Middle frontal gyrus (tissue), 1 donor: ENCODE results near the gene KLHL1.

Experiments used
- DNase-seq: peaks from one replicate; pipeline ENCODE4 v3.0.0-alpha.2; 2015; ENCODE audit warnings: low spot score; ENCODE audit errors: extremely low spot score

KLHL1 gene

DNA sequence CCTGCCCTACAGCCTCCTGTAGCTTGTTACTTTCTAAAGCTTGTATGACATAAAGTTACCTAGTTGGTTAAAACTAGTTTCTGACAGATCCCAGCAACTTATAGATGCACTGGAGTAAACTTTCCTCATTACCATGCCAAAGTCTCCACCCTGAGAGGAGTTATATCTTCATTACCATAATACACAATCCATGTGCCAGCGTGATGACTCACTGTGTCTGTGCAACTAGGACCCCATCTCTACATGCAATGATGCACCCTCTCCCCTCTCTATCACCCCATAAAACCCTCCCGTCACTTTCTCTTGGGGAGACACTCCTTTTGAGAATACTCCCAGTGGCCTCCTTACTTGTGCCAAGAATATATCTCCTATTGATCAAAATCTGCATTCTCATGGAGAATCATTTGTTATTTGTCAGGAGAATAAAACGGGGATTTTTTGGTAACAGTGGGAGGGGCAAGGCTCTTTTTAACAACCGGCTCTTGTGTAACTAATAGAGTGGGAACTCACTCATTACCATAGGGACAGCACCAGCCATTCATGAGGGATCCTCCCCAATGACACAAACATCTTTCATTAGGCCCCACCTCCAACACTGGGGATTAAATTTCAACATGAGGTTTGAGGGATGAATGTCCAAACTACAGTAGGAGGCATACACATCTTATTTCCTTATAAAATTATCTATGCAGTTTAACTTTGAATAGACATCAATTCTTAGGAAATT is 235.8 kb downstream of the KLHL1 start:
- DNase-seq = no peak

DNA sequence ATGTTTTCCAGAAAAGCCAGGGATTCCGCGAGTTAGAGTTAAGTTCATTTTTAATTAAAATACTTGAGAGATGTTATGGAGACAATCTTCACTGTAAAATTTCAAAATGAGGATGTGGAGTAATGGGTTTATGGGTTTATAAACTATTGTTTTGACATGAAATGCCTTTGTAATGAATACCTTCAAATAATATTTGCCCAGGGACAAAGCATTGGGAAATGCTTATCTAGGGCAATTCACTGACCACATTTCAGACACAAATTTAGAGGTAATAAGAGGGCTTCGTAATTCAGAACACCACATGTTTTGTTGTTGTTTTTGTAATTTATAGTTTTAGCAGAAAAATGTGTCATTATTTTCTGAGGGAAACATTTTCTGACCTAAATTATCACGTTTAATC is 241.7 kb downstream of the KLHL1 start:
- DNase-seq = no peak

DNA sequence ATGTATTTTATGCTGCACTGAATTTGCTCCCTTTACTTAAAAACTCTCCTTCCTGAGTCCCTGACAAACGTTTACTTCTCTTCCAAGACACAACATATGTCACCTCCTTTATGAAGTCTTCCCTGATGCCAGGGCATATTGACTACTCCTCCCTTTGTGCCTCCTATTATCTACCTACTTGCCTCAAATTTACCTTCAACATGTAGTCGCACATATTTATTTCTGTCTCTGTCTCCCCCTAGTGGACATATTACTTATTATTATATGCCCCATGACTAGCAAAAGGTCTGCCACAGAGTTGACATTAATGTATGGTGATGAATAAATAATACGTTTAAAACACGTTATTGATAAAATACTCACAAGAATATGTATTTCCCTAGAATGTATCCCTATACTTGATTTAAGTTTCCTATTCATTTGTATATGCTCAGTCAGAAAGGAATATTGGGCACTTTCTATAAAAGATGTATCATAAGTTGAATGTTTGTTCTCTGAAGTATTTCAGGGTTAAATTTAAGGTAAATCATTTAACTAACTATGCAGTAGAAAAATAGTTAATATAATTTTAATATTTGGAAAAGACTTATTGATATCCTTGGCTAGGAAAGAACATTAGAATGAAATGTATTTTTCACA is 250.9 kb downstream of the KLHL1 start:
- DNase-seq = no peak

DNA sequence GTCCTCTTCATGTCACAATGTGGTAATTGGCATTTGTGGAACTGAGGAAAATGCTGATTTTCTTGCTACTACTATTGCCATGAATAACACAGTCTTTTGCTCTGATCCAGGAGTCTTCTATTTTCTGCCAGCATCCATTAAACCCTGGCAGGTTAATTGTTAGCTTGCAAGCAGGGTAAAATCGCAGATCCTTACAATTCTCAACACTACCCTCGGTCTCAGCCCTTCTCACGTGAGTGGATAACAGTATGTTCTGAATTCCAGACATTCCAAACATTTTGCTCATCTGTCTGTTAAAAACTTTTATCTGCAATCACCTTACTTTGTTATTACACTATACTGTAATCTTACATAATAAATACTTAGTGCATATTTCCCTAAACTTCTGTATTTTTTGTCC is 251.9 kb downstream of the KLHL1 start:
- DNase-seq = no peak

DNA sequence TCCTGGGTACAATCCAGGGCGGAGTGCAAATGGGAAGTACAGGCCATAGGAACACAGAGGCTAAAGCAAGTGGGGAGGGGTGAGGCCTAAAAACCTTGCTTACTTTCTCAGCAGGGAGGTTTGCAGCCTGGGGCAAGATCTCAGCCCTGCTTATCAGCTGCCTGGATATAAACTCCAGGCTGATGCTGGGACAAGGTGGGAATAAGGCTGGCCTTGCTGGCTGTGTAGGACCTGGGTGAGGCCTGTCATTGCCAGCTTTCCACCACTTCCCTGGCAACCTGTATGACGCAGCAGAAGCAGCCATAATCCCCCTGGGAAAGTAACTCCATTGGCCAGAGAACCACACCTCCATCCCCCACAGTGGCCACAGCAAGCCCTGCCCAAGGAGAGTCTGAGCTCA is 279.7 kb downstream of the KLHL1 start:
- no peak for DNase-seq

DNA sequence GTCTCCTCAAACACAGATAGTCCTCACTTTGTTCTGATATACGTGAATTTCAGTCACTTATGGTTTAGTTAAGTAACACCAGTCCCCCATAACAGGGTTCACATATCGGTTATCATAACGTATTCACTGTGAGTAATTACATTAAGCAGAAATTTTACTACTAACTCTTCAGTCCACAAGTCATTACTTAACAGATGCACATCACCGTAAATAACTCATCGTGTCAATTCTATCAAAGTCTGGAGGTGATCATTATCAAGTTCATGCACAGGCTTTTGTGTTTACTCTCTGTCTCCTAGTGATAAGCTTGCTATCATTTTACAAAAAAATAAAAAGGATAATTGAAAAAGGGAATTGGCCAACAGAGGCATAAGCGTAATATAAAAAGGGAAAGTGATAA is 288.1 kb downstream of the KLHL1 start:
- no peak for DNase-seq

DNA sequence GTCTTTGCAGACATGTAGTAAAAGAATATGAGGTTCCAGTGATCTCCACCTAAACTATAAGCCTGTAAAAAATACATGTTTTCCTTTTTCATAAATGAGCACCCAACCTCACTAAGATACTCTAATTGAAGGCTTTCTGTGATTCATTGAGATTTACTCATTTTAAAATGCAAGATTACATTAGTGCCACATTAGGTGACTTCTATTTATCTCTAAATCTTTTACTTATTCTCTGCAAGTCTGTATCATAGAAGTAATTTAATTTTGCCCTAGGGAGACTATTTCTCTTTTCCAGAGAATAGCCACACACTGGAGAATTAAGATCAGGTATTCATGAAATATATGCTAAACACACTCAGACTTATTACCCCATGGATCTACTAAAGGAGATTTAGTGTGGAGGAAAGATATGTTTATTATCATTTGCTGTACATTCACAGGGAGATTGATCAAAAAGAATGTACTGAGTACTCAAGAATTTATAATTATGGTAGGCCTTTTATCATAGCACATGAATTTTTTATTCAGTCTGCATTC is 290.9 kb downstream of the KLHL1 start:
- DNase-seq = no peak

DNA sequence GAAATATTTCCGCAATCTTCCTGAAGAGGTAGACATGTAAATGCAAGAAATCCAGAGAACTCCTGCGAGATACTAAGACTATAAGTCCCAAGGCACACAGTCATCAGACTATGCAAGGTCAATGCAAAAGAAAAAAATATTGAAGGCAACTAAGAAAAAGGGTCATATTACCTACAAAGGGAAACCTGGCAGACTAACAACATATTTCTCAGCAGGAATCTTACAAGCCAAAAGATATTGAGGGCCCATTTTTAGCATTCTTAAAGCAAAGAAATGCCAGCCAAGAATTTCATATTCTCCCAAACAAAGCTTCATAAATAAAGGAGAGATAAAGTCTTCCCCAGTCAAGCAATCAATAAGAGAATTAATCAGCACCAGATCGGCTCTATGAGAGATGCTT is 299.1 kb downstream of the KLHL1 start:
- no peak for DNase-seq

DNA sequence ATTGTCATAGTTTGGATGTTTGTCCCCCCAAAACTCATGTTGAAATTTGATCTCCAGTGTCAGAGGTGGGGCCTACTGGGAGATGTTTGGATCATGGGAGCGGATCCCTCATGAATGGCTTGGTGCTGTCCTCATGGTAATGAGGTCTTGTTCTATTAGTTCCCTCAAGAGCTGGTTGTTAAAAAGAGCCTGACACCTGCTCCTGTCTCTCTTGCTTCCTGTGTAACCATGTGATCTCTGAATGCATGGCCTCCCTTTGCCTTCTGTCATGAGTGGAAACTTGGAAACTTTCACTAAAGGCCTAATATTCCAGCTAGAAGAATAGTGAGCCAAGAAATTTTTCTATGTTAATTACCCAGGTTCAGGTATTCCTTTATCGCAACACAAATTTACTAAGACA is 312.0 kb downstream of the KLHL1 start:
- no peak for DNase-seq

DNA sequence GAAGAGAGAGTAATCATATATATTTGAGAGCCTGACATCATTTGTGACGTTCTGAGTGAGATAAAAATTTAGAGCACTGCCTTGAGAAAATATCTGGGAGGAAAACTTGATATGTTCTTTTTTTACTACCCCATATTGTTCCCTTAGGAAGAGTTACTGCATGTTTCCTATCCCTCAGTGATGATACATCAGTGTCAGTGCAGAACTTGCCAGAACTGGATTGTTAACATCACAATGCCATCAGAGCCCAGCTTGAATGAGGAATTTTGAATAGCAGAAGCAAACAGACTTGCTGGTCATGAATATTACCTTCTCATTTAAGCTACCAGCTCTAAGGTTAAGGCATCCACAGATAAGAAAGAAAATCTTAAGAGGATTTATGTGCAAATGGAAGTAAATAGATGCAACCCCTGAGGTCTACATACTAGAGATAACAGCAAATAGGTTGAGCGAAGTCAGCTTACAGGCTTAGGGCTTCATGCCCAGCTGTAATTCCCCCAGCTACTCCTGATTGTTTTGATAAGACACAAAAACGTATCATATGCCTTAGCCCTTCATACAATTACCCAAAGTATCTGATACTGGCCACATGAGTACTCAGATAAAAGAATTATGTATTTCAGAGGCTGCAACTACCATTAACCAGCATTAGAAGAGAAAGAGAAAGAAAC is 314.3 kb downstream of the KLHL1 start:
- DNase-seq = no peak

DNA sequence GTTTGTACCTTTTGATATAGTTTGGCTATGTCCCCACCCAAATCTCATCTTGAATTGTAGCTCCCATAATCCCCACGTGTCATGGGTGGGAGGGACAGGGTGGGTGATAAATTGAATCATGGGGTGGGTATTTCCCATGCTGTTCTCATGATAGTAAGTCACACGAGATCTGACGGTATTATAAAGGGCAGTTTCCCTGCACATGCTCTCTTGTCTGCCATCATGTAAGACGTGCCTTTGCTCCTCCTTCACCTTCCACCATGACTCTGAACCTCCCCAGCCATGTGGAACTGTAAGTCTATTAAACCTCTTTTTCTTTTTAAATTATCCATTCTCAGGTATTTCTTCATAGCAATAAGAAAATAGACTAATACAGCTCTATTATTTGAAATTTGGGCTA is 331.3 kb downstream of the KLHL1 start:
- DNase-seq = no peak

DNA sequence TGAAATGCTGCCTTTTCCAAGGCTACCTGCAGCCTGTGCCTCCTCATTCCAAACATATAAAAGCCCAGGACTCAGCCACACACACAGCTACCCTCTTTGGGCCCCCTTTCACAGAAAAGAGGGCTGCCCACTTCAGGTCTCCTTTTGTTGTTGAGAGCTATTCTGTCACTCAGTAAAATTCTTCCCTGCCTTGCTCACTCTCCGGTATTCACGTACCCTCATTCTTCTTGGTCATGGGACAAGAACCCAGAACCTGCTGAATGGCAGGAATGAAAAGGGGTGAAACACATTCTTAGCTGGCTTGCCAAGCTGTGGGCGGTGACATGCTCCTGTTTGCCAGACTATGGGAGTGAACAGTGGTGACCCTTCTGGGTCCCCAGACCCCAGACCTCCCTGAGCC is 338.6 kb downstream of the KLHL1 start:
- no peak for DNase-seq

DNA sequence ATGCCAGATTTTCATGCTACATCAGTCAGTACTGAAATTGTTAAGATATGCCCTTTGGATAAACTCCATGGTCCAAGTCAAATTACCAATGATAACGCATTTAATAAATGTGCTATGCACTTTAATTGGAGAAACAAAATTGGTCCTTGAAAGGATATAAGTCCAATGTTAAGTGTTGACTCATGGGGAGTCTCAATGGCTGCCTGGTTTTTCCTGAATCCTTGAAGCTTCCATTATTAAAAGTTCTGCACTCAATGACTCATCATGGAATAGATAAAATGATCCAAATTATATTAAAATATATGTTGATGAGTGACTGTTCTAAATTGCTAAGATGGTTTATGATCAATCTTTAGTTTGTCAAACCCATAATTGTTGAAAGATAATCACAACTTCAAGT is 346.7 kb downstream of the KLHL1 start:
- DNase-seq = no peak

DNA sequence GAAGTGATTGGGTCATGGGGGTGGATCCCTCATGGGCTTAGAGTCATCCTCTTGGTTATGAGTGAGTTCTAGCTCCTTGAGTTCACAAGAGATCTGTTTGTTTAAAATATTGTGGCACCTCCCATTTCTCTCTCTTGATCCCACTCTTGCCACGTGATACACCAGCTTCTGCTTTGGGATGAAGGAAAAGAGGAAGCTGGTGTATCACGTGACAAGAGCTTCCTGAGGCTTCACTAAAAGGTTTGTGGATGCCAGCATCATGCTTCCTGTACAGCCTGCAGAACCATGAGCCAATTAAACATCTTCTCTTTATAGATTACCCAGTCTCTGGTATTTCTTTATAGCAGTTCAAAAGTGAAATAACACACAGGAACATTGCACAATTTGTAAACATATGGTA is 353.2 kb downstream of the KLHL1 start:
- DNase-seq = no peak

DNA sequence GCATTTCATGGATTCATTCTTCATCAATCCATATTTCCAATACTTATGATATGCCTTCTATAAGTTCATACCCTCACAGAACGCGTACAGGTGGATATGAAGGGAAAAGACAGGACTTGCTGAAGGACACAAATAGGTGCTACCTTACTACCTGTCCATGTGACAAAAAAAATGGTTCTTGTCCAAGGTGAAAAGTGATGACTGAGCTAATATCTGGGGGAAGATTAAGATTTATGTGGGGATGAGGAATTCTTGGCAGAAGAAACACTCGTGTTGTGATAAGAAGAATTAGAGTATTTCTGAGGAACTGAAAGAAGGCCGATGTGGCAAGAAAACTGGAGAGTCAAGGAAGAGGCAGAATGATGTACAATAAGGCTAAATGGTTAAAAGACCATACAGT is 357.0 kb downstream of the KLHL1 start:
- DNase-seq = no peak

DNA sequence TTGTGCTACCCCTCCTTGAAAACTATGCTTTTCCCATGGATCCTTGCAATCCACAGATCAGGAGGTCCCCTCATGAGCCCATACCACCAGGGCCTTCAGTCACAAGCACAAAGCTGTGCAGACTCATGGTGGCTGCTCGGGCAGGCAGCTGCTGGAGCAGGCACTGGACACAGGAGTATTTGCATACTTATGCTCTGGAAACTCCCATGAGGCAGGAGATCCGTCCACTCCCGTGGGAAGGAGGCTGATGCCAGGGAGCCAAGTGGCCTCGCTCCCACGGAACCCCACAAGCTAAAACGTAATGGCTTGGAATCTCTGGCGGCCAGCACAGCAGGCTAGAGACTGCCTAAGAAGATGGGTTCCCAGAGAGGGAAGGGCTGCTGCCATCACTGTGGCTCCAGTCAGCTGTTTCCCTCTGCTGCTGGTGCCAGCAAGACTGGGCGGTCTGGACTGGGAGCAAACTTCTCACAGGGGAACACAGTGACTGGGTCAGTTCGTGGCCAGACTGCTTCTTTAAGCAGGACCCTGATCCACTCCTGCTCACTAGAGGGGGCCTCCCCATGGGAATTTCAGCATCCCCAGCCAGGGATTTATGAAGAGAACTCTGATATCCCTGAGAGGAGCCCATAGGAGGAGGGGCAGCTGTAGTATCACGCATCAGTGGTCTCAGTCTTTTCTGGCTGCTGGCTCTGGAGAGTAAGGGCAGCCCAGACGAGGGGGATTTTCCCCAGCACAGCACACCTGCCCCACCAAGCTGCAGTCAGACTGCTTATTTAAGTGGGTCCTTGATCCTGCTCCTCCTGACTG is 370.9 kb downstream of the KLHL1 start:
- no peak for DNase-seq

DNA sequence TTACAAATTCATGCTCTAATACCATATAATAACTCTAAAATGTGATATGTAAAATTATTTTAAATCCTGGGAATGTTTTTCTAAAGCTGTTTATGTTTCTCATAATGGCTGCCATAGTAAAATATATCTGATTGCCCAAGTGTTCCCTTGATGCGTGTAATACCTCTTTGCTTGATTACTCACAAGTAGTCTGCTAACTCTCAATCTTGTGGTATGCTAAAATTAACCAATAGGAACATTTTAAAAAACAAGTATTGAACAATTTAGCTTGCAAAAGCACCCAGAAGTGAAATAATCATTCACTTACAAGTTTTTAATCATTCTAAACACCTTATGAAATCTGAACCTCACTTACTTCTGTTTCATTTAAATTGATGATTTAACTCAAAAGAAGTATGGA is 386.6 kb downstream of the KLHL1 start:
- DNase-seq = no peak

DNA sequence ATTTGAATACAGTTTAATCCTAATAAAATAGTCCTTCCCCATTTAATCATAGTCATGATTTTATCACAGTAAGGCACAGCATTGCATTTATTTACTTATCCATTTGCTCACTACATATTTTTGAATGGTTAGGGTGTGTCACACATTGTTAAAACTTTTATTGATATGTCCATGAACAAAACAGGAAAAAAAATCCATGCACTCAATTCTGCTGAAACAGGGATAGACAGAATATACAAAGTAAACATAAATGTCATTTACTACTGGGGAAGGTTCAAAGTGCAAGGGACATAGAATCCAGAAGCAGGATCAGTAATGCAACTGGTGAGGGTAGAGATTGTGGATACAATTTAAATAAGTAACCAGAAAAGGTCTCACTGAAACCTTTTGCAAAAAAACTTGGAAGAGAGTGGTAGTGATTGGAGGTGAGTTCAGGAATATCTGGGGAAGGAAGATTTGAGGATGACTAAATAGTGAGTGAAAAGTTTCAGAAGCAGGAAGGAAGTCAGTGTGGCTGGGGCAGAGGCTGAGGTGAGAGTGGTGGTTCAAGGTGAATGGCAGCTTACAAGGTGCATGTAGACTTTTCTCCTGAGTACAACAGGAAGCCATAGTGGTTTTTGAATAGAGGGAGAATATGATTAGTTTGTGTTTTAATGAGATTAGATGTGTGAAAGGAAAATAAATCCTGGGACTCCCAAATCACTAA is 387.8 kb downstream of the KLHL1 start:
- DNase-seq = no peak

DNA sequence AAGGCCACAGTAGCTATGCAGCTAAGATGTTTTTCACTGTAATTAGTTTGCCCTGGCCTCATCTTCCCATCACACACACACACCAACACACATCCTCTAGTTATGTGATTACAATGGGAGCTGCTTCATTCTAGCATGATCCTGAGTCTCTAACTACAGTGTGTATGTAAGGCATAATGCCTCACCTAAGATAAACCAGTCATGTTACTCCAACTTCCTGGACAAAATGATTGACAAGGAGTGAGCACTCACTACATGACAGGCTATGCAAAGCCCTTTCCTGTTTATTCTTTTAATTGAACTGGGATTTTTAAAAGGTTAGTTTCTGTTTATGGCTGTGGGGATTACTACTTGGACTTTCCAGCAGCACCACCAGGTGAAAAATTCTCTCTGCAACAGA is 401.4 kb downstream of the KLHL1 start:
- no peak for DNase-seq

DNA sequence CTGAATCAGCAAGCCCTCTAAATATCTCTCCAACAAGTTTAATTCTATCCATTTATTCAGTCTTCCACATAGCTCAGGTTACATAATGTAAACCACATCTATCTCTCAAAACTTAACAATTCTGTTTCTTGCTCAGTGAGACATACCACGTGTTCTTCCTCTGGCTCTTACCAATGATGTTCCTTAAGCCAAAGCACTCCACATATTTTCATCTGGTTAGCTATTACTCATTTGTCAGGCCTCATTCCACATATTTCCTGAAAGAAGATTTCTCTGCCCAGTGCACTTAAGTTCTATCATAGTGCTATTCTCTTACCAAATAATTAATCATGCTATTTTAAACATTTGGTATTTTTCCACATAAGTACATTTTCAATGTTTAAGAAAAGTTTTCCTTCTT is 403.9 kb downstream of the KLHL1 start:
- no peak for DNase-seq

DNA sequence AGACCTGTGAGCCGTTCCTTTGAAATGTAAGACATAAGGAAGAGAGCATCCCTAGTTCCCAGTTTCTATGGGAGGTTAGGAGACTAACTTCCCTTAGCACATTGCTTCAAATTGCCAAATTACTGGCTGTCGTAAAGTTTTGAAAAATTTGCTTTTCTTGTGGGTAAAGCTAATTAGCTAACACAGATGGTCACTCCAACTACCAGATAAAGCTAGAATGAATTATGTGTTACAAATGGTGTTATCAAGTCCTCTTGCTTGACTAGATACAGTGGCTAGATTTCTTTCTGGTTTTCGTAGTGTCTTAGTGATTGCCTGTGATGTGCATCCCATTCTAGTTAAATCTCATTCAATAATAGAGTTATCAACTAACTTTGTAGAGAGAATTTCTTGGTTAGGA is 417.3 kb downstream of the KLHL1 start:
- DNase-seq = no peak
